Heart left ventricle (tissue), 16 donors: ENCODE results near the gene DNMT3A. TPM values are rescaled to one million over a fixed set of nuclear protein-coding genes. Genes with fewer than 3 reads are reported as not detected.
A peak's percentile ranks its signal among the peaks of the same experiment; 100 is the strongest.

Experiments
- ATAC-seq, 4 donors: fragments of 200-7000 bp; cut with Tn5 transposase; one replicate each; pipeline ENCODE4 v1.9.1; 2020 to 2022; ENCODE audit warnings: moderate library complexity in 4 of 4, mild to moderate bottlenecking in 3 of 4, moderate number of reproducible peaks in 1 of 4
- DNase-seq, 5 donors: peaks; one replicate each; pipeline ENCODE4 v3.0.0-alpha.2; 2020
- H3K27ac ChIP-seq, 12 donors: fragments of 200-600 bp; sonication (generic) in 4 of 12; one replicate each; pipeline versions ENCODE4 v1.5.0 to v1.8.0; 2016 to 2022; ENCODE audit warnings: mild to moderate bottlenecking in 2 of 12
- H3K27me3 ChIP-seq, 9 donors: fragments of 200-600 bp; sonication (generic) in 2 of 9; one replicate each; pipeline versions ENCODE4 v1.5.1 to v1.8.0; 2016 to 2022; ENCODE audit warnings: mild to moderate bottlenecking in 3 of 9
- H3K36me3 ChIP-seq, 9 donors: fragments of 200-600 bp; sonication (generic) in 2 of 9; one replicate each; pipeline versions ENCODE4 v1.5.0 to v1.8.0; 2018 to 2022; ENCODE audit warnings: mild to moderate bottlenecking in 2 of 9
- H3K4me1 ChIP-seq, 12 donors: fragments of 200-600 bp; sonication (generic) in 4 of 12; one replicate each; pipeline versions ENCODE4 v1.5.0 to v1.8.0; 2016 to 2022; ENCODE audit warnings: mild to moderate bottlenecking in 3 of 12
- H3K4me3 ChIP-seq, 12 donors: fragments of 200-600 bp; sonication (generic) in 4 of 12; one replicate each; pipeline versions ENCODE4 v1.5.0 to v1.8.0; 2017 to 2022; ENCODE audit warnings: mild to moderate bottlenecking in 9 of 12, moderate library complexity in 4 of 12
- H3K9me3 ChIP-seq, 12 donors: fragments of 200-600 bp; sonication (generic) in 4 of 12; one replicate each; pipeline versions ENCODE4 v1.5.0 to v1.8.0; 2016 to 2022; ENCODE audit warnings: mild to moderate bottlenecking in 1 of 12
- CTCF ChIP-seq, 12 donors: fragments of 200-600 bp; sonication (generic) in 4 of 12; IDR thresholded peaks; one replicate each; pipeline versions ENCODE4 v1.5.0 to v1.8.0; 2018 to 2022; ENCODE audit warnings: antibody characterized with exemption in 12 of 12, mild to moderate bottlenecking in 5 of 12
- POLR2A ChIP-seq, 2 donors: fragments of 450-650 bp; IDR thresholded peaks; one replicate each; pipeline ENCODE4 v1.6.1; 2017; ENCODE audit warnings: antibody characterized with exemption in 2 of 2, mild to moderate bottlenecking in 2 of 2, moderate library complexity in 2 of 2
- WGBS, 4 donors: extraction: QIAGEN DNeasy Blood & Tissue Kit in 2 of 4; methylation state at CpG; one replicate each; pipeline versions ENCODE4 v1.1.5 to v1.1.7; 2013 to 2018; 5-methylcytosine and 5-hydroxymethylcytosine counted together
- intact Hi-C, 10 donors: fragments of 100-400 bp; cut with DNase I; formaldehyde crosslinking; loops; one replicate each; pipeline versions ENCODE4 v1.11.1 to v1.14.2; 2022
- polyA plus RNA-seq, 2 donors: library from polyadenylated mRNA; stranded (reverse); fragments of 200-250 nt; gene quantifications; one replicate each; pipeline ENCODE4 v1.2.3, GENCODE V29; 2013
- total RNA-seq, 9 donors: library from RNA; depleted of rRNA in 2 of 9; stranded (reverse); fragments of >200 nt in 2 of 9; fragmentation: NEBNext Ultra II Directional in 3 of 9; extraction: Animal tissue kit (Norgen Biotek cat#: 25700) in 3 of 9; gene quantifications; one replicate each; pipeline versions ENCODE4 v1.1.0 to v1.2.4, GENCODE V29; 2016 to 2023
- donor health status: ischemic (EF 13 %, LVEDD 7.1; RV severe dilation, severe dysfunction).
- donor health status: healthy with polysubstance abuse.
- donor health status: DM: no; HTN: yes; CAD: no.
- donor health status: DM: no; HTN: no; CAD: no.
- donor health status: ischemic (EF 25% LVEDD 6.9; RV normal size, moderate dysfunction).
- donor health status: ischemic (EF 25% LVEDD 5.7; RV mildly dilated, moderate dysfunction).
- donor health status: healthy.
- donor health status: DM: yes; HTN: yes; CAD: no.
- donor health status: ischemic (EF 35%, LVEDD 5.7; RV mildly dilated, moderate dysfunction).
- donor health status: nonischemic (EF 11% LVEDD 7.7; RV severe dilation, severe dysfunction).
- donor health status: DM: yes; HTN: yes; CAD: no.
- donor health status: PGD.
- donor health status: ischemic (EF 29% LVEDD 5.4; RV normal size, mild dysfunction).
- donor health status: nonischemic (EF 23%, LVEDD 6.1; RV moderate dilation, normal function).

Gene DNMT3A
- total and polyA plus RNA-seq, 11 donors = 3.5 to 26.0 (median 16.0) TPM

- Histone ChIP-seq H3K27ac (peak overlapping the region in 9 of 12 donors; percentile 18 to 76 (median 70)), H3K9me3 (no peaks in the 10 kb centered on the region), H3K27me3 (no peaks in the 10 kb centered on the region), H3K36me3 (peaks cover 0 to 35% (median 10%) of the 10 kb centered on the region in 9 donors), H3K4me3 (no peak overlapping the region), H3K4me1 (peaks cover under 1 to 98% (median 78%) of the 10 kb centered on the region in 12 donors)
- WGBS, 4 donors = 80 to 86% (median 82%) methylated on average over 5 of the region's 5 CpGs
- DNase-seq (no peak), ATAC-seq (no peak)
- intact Hi-C loops = loop anchor here in 1 of 10 donors (5.0 kb wide), 1 partner anchor 67 kb away; no protein-coding TSS in a partner anchor
- TF ChIP-seq CTCF (IDR thresholded peaks at IDR 0.05) (no peak), POLR2A (IDR thresholded peaks at IDR 0.05) (no peak)
Measured at GRCh38 chr2:25310709-25310964, 31.1 kb downstream of the DNMT3A start.

DNA sequence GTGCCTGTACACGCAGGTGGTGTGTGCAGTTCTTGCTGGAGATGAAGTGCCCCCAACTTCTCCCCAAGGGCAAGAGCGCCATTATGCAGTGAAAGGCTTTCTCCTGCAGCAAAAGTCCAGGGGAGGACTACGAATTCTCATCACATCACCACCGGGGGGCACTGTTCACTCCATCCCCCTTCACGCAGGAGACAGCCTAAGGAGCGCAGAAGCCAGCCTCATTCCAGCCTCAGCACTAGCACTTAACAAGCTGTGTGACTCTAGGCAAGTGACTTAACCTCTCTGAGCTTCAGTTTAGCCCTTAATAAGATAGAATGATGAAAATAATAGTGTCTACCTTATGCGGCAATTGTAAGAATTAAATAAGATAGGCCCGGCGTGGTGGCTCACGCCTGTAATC is 32.3 kb downstream of the DNMT3A start:
- Histone ChIP-seq H3K4me1 (peaks cover 0 to 97% (median 76%) of the 10 kb centered on the region in 12 donors), H3K4me3 (no peak overlapping the region), H3K27ac (no peak overlapping the region), H3K9me3 (no peaks in the 10 kb centered on the region), H3K27me3 (no peaks in the 10 kb centered on the region), H3K36me3 (peaks cover 0 to 40% (median 10%) of the 10 kb centered on the region in 9 donors)
- 75 to 79% (median 76%) methylated on average over 10 of the region's 10 CpGs for WGBS, 4 donors
- DNase-seq (peak in 2 of 5 donors; percentile 56 to 62), ATAC-seq (no peak)
- intact Hi-C loops = loop anchor here in 3 of 10 donors (5.0 kb wide), 1 partner anchor 33 kb away; the partner anchor contains the start of gene DNMT3A (in 3 of the 3)
- TF ChIP-seq POLR2A (IDR thresholded peaks at IDR 0.05) (no peak), CTCF (IDR thresholded peaks at IDR 0.05) (peak; percentile 13 to 56 (median 37))

GRCh38 chr2:25308599-25308998 is 33.1 kb downstream of the DNMT3A start:
- TF ChIP-seq CTCF (IDR thresholded peaks at IDR 0.05) (peak in 1 of 12 donors; percentile 3), POLR2A (IDR thresholded peaks at IDR 0.05) (no peak)
- 69 to 75% (median 72%) methylated on average over 5 to 6 of the region's 6 CpGs for WGBS, 4 donors
- H3K27ac ChIP-seq = no peak overlapping the region
- intact Hi-C loops = loop anchor here in 3 of 10 donors (5.0 kb wide), 1 partner anchor 34 kb away; the partner anchor contains the start of gene DNMT3A (in 3 of the 3)
- peaks cover 0 to 41% (median 7%) of the 10 kb centered on the region in 9 donors for H3K36me3 ChIP-seq
- ATAC-seq = no peak
- no peak for DNase-seq
- peaks cover 0 to 97% (median 73%) of the 10 kb centered on the region in 12 donors for H3K4me1 ChIP-seq
- H3K9me3 ChIP-seq = no peaks in the 10 kb centered on the region
- H3K4me3 ChIP-seq = no peak overlapping the region
- H3K27me3 ChIP-seq = no peaks in the 10 kb centered on the region

DNA sequence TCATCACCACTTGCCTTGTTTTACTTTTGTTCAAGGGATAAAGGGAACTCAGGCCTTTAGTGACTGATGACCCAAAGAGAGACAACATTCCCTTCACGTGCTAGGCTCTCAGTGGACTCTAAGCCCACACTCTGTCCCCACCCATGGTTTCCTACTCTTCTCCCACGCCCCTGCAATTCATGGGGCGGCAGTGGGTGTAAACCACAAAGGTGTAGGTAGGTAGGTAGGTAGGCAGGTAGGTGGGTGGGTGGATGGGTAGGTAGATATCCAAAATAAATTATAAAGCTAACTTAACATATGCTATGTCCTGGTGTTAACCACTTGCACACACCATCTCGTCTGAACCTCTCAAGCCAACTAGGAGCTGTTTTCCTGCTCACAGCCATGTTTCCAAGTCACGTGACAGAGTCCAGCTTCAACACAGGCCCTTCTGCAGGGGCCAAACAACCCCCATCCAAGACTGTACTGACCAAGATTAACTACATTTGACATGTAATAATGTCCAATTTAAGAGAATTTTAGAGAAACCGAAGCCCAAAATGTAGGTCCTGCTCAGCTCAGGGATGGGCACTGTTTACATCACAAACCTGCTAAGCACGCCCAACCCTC is 33.7 kb downstream of the DNMT3A start:
- no peak for TF ChIP-seq POLR2A (IDR thresholded peaks at IDR 0.05)
- TF ChIP-seq CTCF (IDR thresholded peaks at IDR 0.05) = no peak
- ATAC-seq (no peak), DNase-seq (no peak)
- peaks cover 0 to 97% (median 72%) of the 10 kb centered on the region in 12 donors for H3K4me1 ChIP-seq
- H3K4me3 ChIP-seq = no peak overlapping the region
- H3K36me3 ChIP-seq = peaks cover 0 to 40% (median 12%) of the 10 kb centered on the region in 9 donors
- H3K27me3 ChIP-seq = no peaks in the 10 kb centered on the region
- no peaks in the 10 kb centered on the region for H3K9me3 ChIP-seq
- intact Hi-C loops = loop anchor here in 3 of 10 donors (5.0 kb wide), 1 partner anchor 34 kb away; the partner anchor contains the start of gene DNMT3A (in 3 of the 3)
- H3K27ac ChIP-seq = no peak overlapping the region
- WGBS, 4 donors = 71 to 85% (median 78%) methylated on average over 7 of the region's 7 CpGs
